ENCODE measurements around the gene UBE2E2. TPM values are rescaled to one million over a fixed set of nuclear protein-coding genes. Genes with fewer than 3 reads are reported as not detected.
"Not testable (repeated sequence)": the region's sequence is repeated elsewhere in the genome, so short reads cannot be mapped to it uniquely, and the experiment has no call there.

The UBE2E2 gene
- total and polyA plus RNA-seq, 2 experiments from 2014 or later = 140 to 246 TPM

DNA sequence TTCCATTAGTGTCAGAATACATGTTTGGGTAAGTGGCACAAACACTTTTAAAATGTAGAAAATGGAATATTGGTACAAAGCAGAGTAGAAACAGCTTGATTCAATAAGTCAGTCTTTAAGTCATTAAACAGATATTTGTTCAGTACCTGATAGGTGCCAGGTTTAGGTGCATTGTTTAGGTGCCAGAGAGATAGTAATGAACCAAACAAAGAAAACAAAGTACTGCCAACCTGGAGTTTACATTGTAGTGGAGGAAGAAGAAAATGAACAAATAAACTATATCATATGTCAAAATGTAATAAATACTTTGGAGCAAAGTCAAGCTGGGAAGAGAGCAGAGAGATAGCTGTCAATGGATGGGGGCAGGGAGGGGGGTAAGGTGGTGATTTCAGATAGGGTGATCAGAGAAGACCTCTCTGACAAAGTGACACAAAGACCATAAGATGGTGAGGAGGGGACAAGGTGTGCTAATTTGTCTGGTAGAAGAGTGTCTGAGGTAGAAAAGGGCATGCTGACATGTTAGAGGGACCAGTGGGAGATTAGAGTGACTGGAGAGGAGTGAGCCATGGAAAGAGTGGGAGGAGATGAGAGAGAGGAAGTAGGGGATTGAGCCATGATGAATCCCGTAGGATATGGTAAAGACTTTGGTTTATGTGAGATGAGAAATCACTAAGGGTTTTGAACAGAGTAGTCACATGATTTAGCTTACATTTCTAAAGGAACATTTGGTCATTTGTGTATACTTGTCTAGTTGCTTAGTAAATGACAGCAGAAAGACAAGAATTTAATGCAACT is 128.2 kb downstream of the UBE2E2 start:
- no peak overlapping the region for H3K27ac ChIP-seq
- no peak for DNase-seq (ENCODE audit: low read depth in 1 of 2, low spot score in 1 of 2)
- TF ChIP-seq, protein P1, sequence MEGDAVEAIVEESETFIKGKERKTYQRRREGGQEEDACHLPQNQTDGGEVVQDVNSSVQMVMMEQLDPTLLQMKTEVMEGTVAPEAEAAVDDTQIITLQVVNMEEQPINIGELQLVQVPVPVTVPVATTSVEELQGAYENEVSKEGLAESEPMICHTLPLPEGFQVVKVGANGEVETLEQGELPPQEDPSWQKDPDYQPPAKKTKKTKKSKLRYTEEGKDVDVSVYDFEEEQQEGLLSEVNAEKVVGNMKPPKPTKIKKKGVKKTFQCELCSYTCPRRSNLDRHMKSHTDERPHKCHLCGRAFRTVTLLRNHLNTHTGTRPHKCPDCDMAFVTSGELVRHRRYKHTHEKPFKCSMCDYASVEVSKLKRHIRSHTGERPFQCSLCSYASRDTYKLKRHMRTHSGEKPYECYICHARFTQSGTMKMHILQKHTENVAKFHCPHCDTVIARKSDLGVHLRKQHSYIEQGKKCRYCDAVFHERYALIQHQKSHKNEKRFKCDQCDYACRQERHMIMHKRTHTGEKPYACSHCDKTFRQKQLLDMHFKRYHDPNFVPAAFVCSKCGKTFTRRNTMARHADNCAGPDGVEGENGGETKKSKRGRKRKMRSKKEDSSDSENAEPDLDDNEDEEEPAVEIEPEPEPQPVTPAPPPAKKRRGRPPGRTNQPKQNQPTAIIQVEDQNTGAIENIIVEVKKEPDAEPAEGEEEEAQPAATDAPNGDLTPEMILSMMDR (IDR thresholded peaks at IDR 0.05; ENCODE audit: low read depth, low read length) = no peak
- no peaks in the 10 kb centered on the region for H3K36me3 ChIP-seq
- no peaks in the 10 kb centered on the region for H3K9me3 ChIP-seq (ENCODE audit: low read depth)
- H3K27me3 ChIP-seq = no peaks in the 10 kb centered on the region
- no peak overlapping the region for H3K4me3 ChIP-seq
- no peaks in the 10 kb centered on the region for H3K4me1 ChIP-seq (ENCODE audit: low read depth)

DNA sequence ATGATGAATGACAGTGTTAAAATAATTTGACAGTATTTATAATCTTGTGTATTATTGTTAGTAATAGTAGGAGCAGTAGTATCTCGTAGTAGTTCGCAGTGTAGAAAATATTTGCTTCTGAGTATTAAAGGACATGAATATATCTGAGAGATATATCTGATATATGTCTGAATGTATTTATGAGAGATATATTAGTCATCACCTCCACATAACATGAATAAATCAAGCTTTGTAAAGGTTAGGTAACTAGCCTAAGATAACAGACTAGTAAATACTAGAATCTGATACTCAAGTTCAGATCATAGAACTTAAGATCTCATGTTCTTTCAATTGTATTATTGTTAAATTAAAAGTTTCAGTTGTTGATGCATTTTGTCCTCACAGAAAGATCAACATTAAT is 130.5 kb downstream of the UBE2E2 start:
- no peak overlapping the region for H3K27ac ChIP-seq

DNA sequence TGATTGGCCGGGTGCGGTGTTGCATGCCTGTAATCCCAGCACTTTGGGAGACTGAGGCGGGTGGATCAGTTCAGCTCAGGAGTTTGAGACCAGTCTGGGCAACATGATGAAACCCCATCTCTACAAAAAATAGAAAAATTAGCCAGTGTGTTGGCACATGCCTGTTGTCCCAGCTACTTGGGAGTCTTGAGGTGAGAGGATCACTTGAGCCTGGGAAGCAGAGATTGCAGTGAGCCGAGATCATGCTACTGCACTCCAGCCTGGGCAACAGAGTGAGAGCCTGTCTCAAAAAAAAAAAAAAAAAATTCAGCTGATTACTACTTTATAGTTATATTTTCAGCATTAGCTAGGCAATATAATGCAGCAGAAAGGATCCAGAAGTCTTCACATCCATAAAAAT is 133.7 kb downstream of the UBE2E2 start:
- H3K27me3 ChIP-seq; DNase-seq (ENCODE audit: low read depth in 1 of 2, low spot score in 1 of 2); H3K36me3 ChIP-seq; H3K27ac ChIP-seq; H3K9me3 ChIP-seq (ENCODE audit: low read depth); H3K4me3 ChIP-seq; H3K4me1 ChIP-seq (ENCODE audit: low read depth): not testable (repeated sequence)

More for the DNA sequence above, 130.5 kb downstream of the UBE2E2 start:
- DNase-seq (ENCODE audit: low read depth in 1 of 2, low spot score in 1 of 2) = no peak
- H3K4me3 ChIP-seq = no peak overlapping the region
- TF ChIP-seq, protein P1 (IDR thresholded peaks at IDR 0.05; ENCODE audit: low read depth, low read length) = no peak
- H3K9me3 ChIP-seq (ENCODE audit: low read depth) = no peaks in the 10 kb centered on the region
- H3K36me3 ChIP-seq = no peaks in the 10 kb centered on the region
- H3K27me3 ChIP-seq = no peaks in the 10 kb centered on the region
- no peaks in the 10 kb centered on the region for H3K4me1 ChIP-seq (ENCODE audit: low read depth)

DNA sequence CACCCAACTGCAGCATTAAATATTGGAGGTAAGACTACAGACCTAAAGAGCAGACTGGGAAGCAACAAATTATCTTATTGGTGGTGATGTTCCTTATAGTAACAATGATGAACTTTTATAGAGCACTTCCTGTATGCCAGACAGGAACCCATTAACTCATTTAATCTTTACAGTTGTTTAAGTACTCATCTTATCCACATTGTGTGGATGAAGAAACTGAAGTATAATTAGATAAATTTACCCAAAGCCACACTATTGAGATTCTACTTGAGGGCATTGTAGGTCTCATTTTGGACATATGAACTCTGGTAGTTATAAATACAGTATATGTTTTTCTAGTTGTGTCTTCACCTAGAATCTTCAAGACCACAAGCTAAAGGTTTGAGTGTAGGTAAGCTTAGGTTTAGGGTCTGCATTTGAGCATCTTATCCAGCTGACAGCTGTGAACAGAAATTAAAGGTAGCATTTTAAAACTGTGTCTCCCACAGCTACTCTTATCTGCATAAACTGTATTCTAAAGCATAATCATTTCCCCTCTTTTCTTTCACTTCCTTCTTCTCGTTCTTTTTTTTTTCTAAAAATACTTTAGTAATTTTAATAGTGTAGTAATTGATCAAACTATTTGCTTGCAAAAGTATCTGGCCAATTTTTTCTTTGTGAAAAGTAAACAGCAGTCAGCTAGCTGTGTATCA is 138.2 kb downstream of the UBE2E2 start:
- Histone ChIP-seq H3K4me3 (no peak overlapping the region), H3K9me3 (ENCODE audit: low read depth) (no peaks in the 10 kb centered on the region), H3K27me3 (no peaks in the 10 kb centered on the region), H3K27ac (no peak overlapping the region), H3K36me3 (no peaks in the 10 kb centered on the region), H3K4me1 (ENCODE audit: low read depth) (no peaks in the 10 kb centered on the region)
- TF ChIP-seq, protein P1 (IDR thresholded peaks at IDR 0.05; ENCODE audit: low read depth, low read length) = no peak
- no peak for DNase-seq (ENCODE audit: low read depth in 1 of 2, low spot score in 1 of 2)

DNA sequence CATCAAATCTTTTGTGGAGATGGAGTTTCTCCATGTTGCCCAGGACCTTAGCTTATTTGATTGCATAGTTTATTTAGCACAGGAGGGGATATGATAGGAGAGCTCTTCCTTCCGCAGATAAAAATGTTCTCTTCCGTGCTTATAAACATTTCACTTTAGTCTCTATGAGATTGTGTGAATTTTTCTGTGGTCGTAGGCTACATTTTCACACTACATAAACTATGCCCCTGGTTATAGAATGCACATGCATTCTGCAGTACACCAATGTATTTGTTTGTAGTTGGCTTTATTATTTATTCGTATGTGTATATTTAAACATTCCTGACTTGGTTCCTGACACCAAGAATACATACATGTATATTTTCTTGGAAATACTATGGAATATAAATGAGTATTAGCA is 139.2 kb downstream of the UBE2E2 start:
- no peak for DNase-seq (ENCODE audit: low read depth in 1 of 2, low spot score in 1 of 2)
- Histone ChIP-seq H3K27ac (no peak overlapping the region), H3K4me3 (no peak overlapping the region), H3K27me3 (no peaks in the 10 kb centered on the region), H3K9me3 (ENCODE audit: low read depth) (no peaks in the 10 kb centered on the region), H3K36me3 (no peaks in the 10 kb centered on the region), H3K4me1 (ENCODE audit: low read depth) (no peaks in the 10 kb centered on the region)
- TF ChIP-seq, protein P1 (IDR thresholded peaks at IDR 0.05; ENCODE audit: low read depth, low read length) = no peak

DNA sequence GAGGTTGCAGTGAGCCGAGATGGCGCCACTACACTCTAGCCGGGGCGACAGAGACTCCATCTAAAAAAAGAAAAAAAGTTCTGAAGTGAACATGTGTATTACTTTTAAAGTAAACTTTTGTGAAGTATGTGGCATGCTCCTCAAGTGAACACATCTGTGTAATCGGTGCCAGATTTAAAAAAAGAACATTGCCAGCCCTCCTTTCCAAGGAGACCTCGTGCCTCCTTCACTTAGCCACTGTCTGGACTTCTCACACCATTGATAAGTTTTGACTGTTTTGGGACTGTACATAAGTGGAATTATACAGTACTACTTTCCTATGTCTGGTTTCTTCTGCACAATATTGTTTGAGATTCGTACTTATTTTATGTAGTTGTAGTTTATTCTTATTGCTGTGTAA is 140.4 kb downstream of the UBE2E2 start:
- H3K36me3 ChIP-seq = no peaks in the 10 kb centered on the region
- DNase-seq (ENCODE audit: low read depth in 1 of 2, low spot score in 1 of 2) = no peak
- no peak overlapping the region for H3K27ac ChIP-seq
- no peaks in the 10 kb centered on the region for H3K27me3 ChIP-seq
- H3K4me3 ChIP-seq = no peak overlapping the region
- no peaks in the 10 kb centered on the region for H3K4me1 ChIP-seq (ENCODE audit: low read depth)
- no peaks in the 10 kb centered on the region for H3K9me3 ChIP-seq (ENCODE audit: low read depth)
- TF ChIP-seq, protein P1 (IDR thresholded peaks at IDR 0.05; ENCODE audit: low read depth, low read length) = no peak
